NCI-H1930 (cell line): ENCODE measurements around the gene CPT1A.
A peak's percentile ranks its signal among the peaks of the same experiment; 100 is the strongest.

Experiments
- DNase-seq, 2 experiments: peaks; one replicate each; lab custom pipeline; 2025; lab: John Stamatoyannopoulos, UW

Gene CPT1A

GRCh38 chr11:68854273-68854958 is 12.7 kb upstream of the CPT1A start:
- DNase-seq, result no peak

DNA sequence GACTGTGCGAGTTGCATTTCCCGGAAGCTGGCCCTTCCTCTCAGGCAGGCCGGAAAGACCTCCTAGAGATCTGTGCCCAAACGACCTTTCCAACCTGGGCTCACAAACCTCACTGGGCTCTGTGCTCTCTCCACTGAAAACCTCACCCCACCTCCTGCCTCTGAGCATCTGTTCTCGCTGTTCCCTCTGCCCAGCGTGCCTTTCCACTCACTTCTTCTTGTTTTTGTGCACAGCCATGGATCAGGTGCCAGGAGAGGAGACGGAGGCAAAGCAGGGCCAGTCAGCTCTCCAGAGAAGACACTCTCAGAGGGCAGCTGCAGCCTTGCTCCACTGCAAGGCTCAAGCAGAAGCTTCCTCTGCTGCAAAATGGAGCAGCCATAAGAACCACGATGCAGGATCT is 10.9 kb upstream of the CPT1A start:
- no peak for DNase-seq

DNA sequence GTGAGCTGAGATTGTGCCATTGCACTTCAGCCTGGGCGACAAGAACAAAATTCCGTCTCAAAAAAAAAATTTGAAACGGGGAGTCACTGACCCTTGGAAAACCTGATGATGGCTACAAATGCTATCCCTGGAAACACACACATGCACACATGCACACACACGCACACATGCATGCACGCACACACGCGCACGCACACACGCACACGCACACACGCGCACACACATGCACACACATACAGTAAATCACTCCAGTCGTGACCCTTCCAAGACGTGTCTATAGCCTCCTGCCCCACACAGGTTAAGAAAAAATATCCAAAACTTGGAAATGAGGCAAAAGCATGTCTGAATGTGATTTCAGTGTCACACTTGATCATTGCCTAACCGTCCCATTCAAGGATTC is 6.7 kb upstream of the CPT1A start:
- no peak for DNase-seq

- DNase-seq, result no peak
Observed at GRCh38 chr11:68847395-68847794, 5.7 kb upstream of the CPT1A start.

DNA sequence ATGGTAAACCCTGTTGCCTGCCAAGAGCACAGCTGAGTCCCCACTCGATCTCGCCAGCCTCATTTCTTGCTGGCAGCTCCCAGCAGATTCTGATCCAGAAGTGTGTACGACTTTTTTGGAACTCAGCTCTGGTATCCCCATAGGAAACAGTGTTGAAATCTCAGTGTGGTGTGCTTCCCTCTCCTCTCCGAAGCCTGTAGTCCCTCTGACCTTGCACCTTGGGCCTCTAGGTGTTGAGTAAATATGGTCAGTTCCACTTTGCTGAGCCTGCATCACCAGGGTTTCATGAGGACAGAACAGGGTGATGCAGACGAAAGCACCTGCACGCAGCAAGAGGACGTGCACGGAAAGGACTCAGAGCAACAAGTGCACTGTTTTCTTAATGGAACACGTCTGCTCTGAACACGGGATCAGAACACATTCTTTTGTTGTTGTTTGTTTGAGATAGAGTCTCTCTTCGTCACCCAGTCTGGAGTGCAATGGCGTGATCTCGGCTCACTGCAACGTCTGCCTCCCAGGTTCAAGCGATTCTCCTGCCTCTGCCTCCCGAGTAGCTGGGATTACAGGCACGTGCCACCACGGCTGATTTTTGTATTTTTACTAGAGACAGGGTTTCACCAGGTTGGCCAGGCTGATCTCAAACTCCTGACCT is 3.8 kb upstream of the CPT1A start:
- no peak for DNase-seq

GRCh38 chr11:68844801-68845200 is 3.1 kb upstream of the CPT1A start:
- DNase-seq, result no peak

DNA sequence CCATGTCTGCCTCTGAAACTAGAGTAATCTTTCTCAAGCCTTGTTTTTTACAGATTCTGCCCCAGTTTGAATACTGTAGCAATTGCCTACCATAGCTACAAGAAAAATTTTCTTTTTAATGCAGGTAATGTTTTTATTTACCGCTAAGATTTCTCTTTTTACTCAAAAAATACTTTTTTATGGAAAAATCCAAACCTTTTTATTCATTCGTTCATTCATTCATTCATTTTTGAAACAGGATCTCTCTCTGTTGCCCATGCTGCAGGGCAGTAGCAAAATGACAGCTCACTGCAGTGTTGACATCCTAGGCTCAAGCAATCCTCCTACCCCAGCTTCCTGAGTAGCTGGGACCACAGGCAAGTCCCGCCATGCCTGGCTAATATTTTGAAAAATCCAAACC is 2.7 kb upstream of the CPT1A start:
- no peak for DNase-seq

- DNase-seq, result peak; percentile 54 to 76
Observed at GRCh38 chr11:68843703-68844312, 2.1 kb upstream of the CPT1A start.

DNA sequence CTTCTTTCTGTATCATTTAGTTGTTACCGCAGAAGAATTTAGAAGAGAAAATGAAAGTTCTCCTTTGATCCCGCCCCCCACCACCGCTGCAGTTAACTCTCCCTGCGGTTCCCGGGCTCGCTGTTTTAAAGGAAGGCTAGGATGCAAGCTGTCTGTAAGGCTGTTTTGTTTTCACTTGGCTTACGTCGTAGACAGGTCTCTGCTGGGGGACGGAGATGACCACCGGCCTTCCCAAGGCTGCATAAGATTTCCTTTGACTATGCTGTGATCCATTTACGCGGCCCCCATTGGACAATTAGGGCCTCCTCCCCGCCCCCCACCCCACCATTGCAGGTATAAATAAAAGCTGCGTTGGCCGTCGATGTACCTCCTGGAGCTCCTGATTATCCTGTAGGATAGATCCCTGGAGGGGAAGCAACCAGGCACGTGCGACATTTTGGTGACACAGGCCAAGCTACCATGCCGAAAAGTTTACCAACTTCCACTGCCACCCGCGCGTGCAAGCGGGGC is 1.4 kb upstream of the CPT1A start:
- no peak for DNase-seq

- no peak for DNase-seq
Observed at GRCh38 chr11:68842427-68843051, 823 bp upstream of the CPT1A start.

DNA sequence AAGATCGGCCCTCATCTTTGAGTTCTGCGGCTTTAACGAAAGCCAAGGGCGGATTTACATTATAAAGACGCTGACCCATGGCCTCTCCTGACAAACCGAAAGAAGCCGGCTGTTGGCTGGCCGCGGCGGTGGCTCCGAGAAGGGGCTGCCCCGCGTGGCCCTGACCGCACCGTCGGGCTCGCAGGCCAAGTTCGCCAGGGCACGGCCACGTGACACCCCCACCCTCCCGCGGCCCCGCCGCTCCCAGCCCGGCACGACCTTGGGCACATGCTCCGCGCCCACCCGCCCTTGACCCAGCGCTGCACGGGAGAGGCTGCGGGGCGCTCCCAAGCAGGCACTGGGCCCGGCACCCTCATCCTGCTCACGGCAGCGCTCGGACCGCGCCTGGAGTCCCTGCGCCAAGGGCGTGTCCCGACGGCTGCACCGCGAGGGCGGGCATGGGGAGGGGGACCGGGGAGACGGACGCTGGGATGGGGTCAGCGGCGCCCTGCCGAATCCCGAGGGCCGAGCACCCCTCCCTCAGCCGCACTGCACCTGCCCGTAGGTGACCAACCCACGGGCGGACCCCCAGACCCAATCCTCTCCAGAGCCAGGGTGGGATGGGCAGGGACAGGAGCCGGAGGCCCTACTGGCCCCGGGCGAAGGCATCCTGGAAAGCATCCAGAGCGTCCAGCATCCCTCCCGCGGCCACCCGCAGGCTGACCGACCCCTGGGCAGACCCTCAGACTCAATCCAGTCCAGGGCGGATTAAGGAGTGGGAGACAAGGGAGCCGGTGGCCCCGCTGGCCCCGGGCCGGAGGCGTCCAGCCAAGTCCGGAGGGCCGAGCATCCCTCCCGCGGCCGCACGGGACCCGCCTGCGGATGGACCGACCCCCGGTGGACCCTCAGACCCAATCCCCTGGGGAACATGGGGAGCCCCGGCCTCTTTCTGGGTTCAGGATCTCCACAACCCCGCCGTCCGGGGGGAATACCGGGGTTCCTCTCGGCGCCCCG is 759 bp downstream of the CPT1A start:
- DNase-seq, result no peak

- DNase-seq, result no peak
Observed at GRCh38 chr11:68839911-68840641, 1.6 kb downstream of the CPT1A start.

DNA sequence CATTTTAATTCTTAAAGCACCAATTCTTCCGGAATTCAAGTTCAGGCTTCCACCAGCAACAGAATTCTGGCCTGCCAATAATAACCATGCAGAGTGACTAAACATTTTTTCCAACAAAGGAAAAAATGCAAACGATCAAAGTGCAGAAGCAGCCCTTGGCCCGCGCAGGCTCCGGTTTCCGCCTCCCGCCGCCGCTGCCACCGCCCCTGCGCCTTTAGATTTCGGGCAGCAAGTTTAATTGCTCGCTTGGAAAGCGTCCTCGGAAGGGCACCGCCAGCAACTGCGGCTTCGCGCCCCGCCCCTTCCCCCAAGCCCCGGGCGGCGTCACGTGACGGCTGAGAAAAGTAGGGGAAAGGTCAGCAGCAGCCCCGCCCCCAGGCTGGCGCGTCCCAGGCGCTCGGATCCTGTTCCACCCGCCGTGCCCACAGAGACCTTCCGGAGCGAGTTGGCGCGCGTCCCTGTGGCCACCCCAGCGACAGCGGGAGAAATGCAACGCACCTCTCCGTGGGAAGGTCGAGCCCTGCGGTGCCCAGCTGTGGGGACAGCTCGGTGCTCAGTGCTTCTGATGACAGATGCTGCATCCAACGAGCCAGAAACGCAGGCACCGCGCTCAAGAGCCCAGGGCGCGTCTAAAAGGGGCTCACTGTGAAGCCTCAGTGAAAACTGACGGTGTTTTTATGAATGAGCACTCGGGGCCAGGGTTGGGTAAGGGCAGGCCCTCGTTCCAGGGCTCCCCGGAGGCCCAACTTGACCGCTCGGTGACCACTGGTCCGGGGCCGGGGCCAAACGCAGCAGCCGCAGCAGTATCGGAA is 2.5 kb downstream of the CPT1A start:
- DNase-seq, result peak; percentile 75 to 82

- DNase-seq, result no peak
Observed at GRCh38 chr11:68838572-68838964, 3.1 kb downstream of the CPT1A start.

- DNase-seq, result no peak
Observed at GRCh38 chr11:68837583-68838571, 3.8 kb downstream of the CPT1A start.

DNA sequence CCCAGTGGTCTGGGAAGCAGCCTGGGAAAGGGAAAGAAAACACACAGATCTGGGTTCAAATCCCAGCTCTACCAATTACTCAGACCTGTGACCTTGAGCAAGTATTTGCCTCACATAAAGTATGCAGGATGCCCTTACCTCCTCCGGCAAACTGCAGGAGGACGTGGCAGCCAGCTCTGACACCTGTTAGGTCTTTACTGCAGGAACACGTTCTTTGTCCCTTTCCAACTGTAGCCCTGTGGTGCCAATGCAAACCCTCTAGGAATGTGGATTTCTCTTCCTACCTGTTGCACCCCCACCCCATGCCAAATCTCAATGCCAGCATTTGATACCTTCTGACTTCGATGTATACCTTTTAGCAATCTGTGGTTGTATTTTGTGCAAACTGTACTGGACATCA is 6.0 kb downstream of the CPT1A start:
- DNase-seq, result no peak

DNA sequence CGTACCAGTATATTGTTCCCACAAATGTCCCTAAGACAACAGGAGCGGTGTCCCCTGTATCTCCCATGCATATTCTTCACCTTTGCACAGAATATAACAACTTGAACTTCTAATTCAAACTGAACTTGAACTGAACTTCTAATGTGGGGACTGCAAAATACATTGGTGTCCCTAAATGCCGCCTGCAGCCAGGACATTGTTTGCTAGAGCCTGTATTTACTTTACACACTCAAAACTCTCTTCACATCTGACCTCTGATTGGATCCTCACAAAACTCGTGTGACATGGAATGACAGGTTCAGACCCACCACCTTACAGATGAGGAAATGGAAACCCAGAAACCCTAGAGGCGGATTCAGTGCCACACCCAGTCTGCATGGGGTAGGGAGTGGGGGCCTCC is 6.4 kb downstream of the CPT1A start:
- no peak for DNase-seq

DNA sequence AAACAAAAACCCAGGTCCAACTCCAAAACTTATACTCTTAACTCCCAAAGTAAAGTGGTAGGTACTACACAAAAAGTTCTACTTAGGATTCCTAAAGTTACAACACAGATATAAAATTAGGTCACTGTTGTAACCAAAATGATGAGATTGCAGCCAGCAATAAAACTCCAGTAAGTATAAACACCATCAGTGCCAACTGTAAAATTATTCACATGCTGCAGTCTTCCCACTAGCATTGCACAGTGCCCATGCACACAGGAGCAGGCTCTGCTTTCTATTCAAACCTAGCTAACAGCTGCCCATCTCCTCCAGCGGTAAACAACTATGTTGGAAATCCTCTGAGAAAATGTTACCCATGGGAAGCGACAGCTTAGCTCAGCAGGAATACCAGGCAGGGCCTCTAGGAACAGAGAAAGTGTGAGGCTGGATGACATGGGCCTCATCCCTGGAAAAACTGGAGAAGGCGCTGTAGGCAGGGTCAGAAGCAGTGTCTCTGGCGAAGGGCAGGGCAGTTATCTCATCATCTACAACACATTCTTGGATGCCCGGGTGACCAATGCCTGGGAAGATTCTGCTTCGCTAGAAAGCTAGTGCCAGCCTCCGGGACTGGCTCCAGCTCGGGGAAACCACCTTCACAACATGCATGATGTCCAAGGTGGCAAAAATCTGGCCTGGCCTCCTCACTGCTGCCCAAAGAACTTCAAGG is 9.1 kb downstream of the CPT1A start:
- no peak for DNase-seq
